Peyer's patch (tissue), 4 donors: ENCODE data around the gene CPAMD8. TPM values are rescaled to one million over a fixed set of nuclear protein-coding genes. Genes with fewer than 3 reads are reported as not detected.

Experiments
- DNase-seq, 3 donors: peaks; one replicate each; pipeline ENCODE4 v3.0.0-alpha.2; 2017 to 2019
- H3K27ac ChIP-seq, 4 donors: fragments of 200-600 bp; sonication (generic); one replicate each; pipeline ENCODE4 v1.5.1; 2016 to 2019
- H3K27me3 ChIP-seq, 2 donors: fragments of 200-600 bp; sonication (generic); one replicate each; pipeline ENCODE4 v1.5.1; 2019
- H3K36me3 ChIP-seq, 3 donors: fragments of 200-600 bp; sonication (generic); one replicate each; pipeline ENCODE4 v1.5.1; 2016 to 2019
- H3K4me1 ChIP-seq, 4 donors: fragments of 200-600 bp; sonication (generic); one replicate each; pipeline ENCODE4 v1.5.1; 2016 to 2019
- H3K4me3 ChIP-seq, 4 donors: fragments of 200-600 bp; sonication (generic); 1 replicate in 3 of 4; 2 replicates in 1 of 4; pipeline ENCODE4 v1.5.1; 2016 to 2019; ENCODE audit warnings: mild to moderate bottlenecking in 1 of 4
- H3K9me3 ChIP-seq, 4 donors: fragments of 200-600 bp; sonication (generic); one replicate each; pipeline ENCODE4 v1.5.1; 2016 to 2019; ENCODE audit warnings: mild to moderate bottlenecking in 1 of 4
- CTCF ChIP-seq, 6 experiments: fragments of 450-650 bp in 4 of 6; fragments of 200-600 bp in 2 of 6; sonication (generic) in 1 of 6; IDR thresholded peaks; one replicate each; pipeline ENCODE4 v1.5.1; 2017 to 2019; ENCODE audit warnings: antibody characterized with exemption in 6 of 6, mild to moderate bottlenecking in 3 of 6, moderate library complexity in 1 of 6
- POLR2A ChIP-seq, 2 donors: fragments of 450-650 bp; IDR thresholded peaks; one replicate each; pipeline ENCODE4 v1.5.1; 2017; ENCODE audit warnings: antibody characterized with exemption in 2 of 2, mild to moderate bottlenecking in 2 of 2, moderate library complexity in 2 of 2
- total RNA-seq, 4 donors: library from RNA; depleted of rRNA; stranded (reverse); fragments of >200 nt; gene quantifications; one replicate each; pipeline ENCODE4 v1.1.0, GENCODE V29; 2016

Gene CPAMD8
- total RNA-seq, 4 donors from 2014 or later, result 2.6 to 10.7 (median 5.2) TPM

DNA sequence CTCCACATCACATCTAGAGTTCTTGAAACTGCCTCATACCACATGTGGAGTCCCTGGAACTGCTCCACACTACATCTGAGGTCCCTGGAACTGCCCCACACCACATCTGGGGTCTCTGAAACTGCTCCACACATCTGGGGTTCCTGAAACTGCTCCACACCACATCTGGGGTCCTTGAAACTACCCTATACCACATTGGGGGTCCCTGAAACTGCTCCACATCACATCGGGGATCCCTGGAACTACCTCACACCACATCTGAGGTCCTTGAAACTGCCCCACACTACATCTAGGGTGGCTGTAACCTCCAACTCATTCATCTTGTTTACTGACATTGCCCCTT is 104.0 kb downstream of the CPAMD8 start:
- Histone ChIP-seq H3K4me1 (no peaks in the 10 kb centered on the region), H3K27ac (no peak overlapping the region), H3K27me3 (no peaks in the 10 kb centered on the region), H3K9me3 (no peaks in the 10 kb centered on the region), H3K36me3 (no peaks in the 10 kb centered on the region), H3K4me3 (no peak overlapping the region)
- TF ChIP-seq POLR2A (IDR thresholded peaks at IDR 0.05) (no peak), CTCF (IDR thresholded peaks at IDR 0.05) (no peak)
- no peak for DNase-seq

- no peaks in the 10 kb centered on the region for H3K27me3 ChIP-seq
- no peak overlapping the region for H3K4me3 ChIP-seq
- no peaks in the 10 kb centered on the region for H3K36me3 ChIP-seq
- H3K9me3 ChIP-seq, result no peaks in the 10 kb centered on the region
- no peak for TF ChIP-seq CTCF (IDR thresholded peaks at IDR 0.05)
- no peak for TF ChIP-seq POLR2A (IDR thresholded peaks at IDR 0.05)
- H3K27ac ChIP-seq, result no peak overlapping the region
- H3K4me1 ChIP-seq, result no peaks in the 10 kb centered on the region
- no peak for DNase-seq
Observed at GRCh38 chr19:16921766-16922591, 104.6 kb downstream of the CPAMD8 start.

GRCh38 chr19:16920816-16921529 is 105.6 kb downstream of the CPAMD8 start:
- no peak for DNase-seq
- Histone ChIP-seq H3K36me3 (no peaks in the 10 kb centered on the region), H3K9me3 (no peaks in the 10 kb centered on the region), H3K27me3 (no peaks in the 10 kb centered on the region), H3K4me3 (no peak overlapping the region), H3K27ac (no peak overlapping the region), H3K4me1 (no peaks in the 10 kb centered on the region)
- no peak for TF ChIP-seq CTCF (IDR thresholded peaks at IDR 0.05)
- TF ChIP-seq POLR2A (IDR thresholded peaks at IDR 0.05), result no peak

- H3K4me1 ChIP-seq, result no peaks in the 10 kb centered on the region
- TF ChIP-seq CTCF (IDR thresholded peaks at IDR 0.05) (no peak), POLR2A (IDR thresholded peaks at IDR 0.05) (no peak)
Observed at GRCh38 chr19:16919496-16919895, 107.1 kb downstream of the CPAMD8 start.

GRCh38 chr19:16917401-16917800 is 109.2 kb downstream of the CPAMD8 start:
- no peaks in the 10 kb centered on the region for H3K27me3 ChIP-seq
- peaks cover 0 to 14% (median 6%) of the 10 kb centered on the region in 4 donors for H3K9me3 ChIP-seq
- H3K27ac ChIP-seq, result no peak overlapping the region
- H3K4me3 ChIP-seq, result no peak overlapping the region
- no peak for DNase-seq
- no peaks in the 10 kb centered on the region for H3K4me1 ChIP-seq
- H3K36me3 ChIP-seq, result no peaks in the 10 kb centered on the region
- TF ChIP-seq POLR2A (IDR thresholded peaks at IDR 0.05), result no peak
- no peak for TF ChIP-seq CTCF (IDR thresholded peaks at IDR 0.05)

More at GRCh38 chr19:16919496-16919895, 107.1 kb downstream of the CPAMD8 start:
- Histone ChIP-seq H3K9me3 (peaks cover 0 to 3% (median 0%) of the 10 kb centered on the region in 4 donors), H3K4me3 (no peak overlapping the region), H3K27me3 (no peaks in the 10 kb centered on the region), H3K27ac (no peak overlapping the region), H3K36me3 (no peaks in the 10 kb centered on the region)
- DNase-seq, result no peak
